Uterus (tissue), 2 donors: ENCODE measurements around the gene RIOK3.

Experiments
- POLR2A ChIP-seq, 2 donors: fragments of 450-650 bp; IDR thresholded peaks; one replicate each; pipeline ENCODE4 v1.6.1; 2016; ENCODE audit warnings: antibody characterized with exemption in 2 of 2, mild to moderate bottlenecking in 1 of 2, moderate library complexity in 1 of 2
- TF ChIP-seq, protein P1 (sequence below), 4 experiments: fragments of 200-600 bp in 2 of 4; fragments of 450-650 bp in 2 of 4; sonication (generic) in 2 of 4; IDR thresholded peaks; one replicate each; pipeline ENCODE4 v1.5.1; 2016 to 2019; ENCODE audit warnings: antibody characterized with exemption in 4 of 4, mild to moderate bottlenecking in 2 of 4, moderate library complexity in 1 of 4

DNA sequence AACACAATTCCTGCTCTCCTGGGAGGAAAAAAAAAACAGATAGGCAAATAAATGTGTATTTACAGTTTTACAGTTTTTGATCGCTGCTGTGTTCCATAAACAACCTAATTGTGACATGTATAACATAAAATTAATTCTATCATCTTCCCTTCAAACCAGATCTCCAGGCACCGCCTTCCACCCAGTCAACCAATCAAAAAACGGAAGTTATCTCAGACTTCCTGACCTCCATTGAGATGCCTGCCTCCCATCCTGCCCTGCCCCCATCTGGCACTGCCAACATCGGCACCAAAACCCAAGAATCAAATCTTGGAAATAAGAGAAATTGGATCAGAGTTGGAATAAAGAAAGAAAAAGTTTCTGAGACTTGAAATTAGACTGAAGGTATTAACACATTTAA lies 3.1 kb upstream of the RIOK3 start:
- TF ChIP-seq, protein P1, sequence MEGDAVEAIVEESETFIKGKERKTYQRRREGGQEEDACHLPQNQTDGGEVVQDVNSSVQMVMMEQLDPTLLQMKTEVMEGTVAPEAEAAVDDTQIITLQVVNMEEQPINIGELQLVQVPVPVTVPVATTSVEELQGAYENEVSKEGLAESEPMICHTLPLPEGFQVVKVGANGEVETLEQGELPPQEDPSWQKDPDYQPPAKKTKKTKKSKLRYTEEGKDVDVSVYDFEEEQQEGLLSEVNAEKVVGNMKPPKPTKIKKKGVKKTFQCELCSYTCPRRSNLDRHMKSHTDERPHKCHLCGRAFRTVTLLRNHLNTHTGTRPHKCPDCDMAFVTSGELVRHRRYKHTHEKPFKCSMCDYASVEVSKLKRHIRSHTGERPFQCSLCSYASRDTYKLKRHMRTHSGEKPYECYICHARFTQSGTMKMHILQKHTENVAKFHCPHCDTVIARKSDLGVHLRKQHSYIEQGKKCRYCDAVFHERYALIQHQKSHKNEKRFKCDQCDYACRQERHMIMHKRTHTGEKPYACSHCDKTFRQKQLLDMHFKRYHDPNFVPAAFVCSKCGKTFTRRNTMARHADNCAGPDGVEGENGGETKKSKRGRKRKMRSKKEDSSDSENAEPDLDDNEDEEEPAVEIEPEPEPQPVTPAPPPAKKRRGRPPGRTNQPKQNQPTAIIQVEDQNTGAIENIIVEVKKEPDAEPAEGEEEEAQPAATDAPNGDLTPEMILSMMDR (IDR thresholded peaks at IDR 0.05), result no peak
- no peak for TF ChIP-seq POLR2A (IDR thresholded peaks at IDR 0.05)
